Hepatocyte (in vitro differentiated cells): ENCODE measurements around the gene OR2AK2. TPM values are rescaled to one million over a fixed set of nuclear protein-coding genes. Genes with fewer than 3 reads are reported as not detected.
"Not testable (repeated sequence)": the region's sequence is repeated elsewhere in the genome, so short reads cannot be mapped to it uniquely, and the experiment has no call there.

ENCODE experiments used
- DNase-seq: peaks from one replicate; pipeline ENCODE4 v3.0.0-alpha.2; 2016; ENCODE audit warnings: low spot score
- H2AFZ ChIP-seq: fragments of 200-600 bp; sonication (generic); 2 replicates; pipeline ENCODE4 v1.6.0; 2016; ENCODE audit warnings: antibody characterized with exemption, mild to moderate bottlenecking
- H3K27ac ChIP-seq: fragments of 200-600 bp; sonication (generic); 2 replicates; pipeline ENCODE4 v1.5.1; 2016; ENCODE audit warnings: mild to moderate bottlenecking
- H3K27me3 ChIP-seq: fragments of 200-600 bp; sonication (generic); 2 replicates; pipeline ENCODE4 v1.6.1; 2016
- H3K36me3 ChIP-seq: fragments of 200-600 bp; sonication (generic); replicated peaks from 2 replicates; pipeline ENCODE4 v1.5.1; 2016; ENCODE audit warnings: low read depth; ENCODE audit not compliant: insufficient read depth
- H3K4me1 ChIP-seq: fragments of 200-600 bp; sonication (generic); 2 replicates; pipeline ENCODE4 v1.5.1; 2016; ENCODE audit warnings: mild to moderate bottlenecking, moderate library complexity; ENCODE audit not compliant: insufficient read depth
- H3K4me2 ChIP-seq: fragments of 200-600 bp; sonication (generic); 2 replicates; pipeline ENCODE4 v1.6.0; 2016
- H3K4me3 ChIP-seq: fragments of 200-600 bp; sonication (generic); 2 replicates; pipeline ENCODE4 v1.5.1; 2016; ENCODE audit warnings: mild to moderate bottlenecking
- H3K79me2 ChIP-seq: fragments of 200-600 bp; sonication (generic); 2 replicates; pipeline ENCODE4 v1.6.0; 2017; ENCODE audit warnings: mild to moderate bottlenecking
- H3K9me2 ChIP-seq: fragments of 200-600 bp; sonication (generic); replicated peaks from 2 replicates; pipeline ENCODE4 v1.6.0; 2017; ENCODE audit warnings: mild to moderate bottlenecking; ENCODE audit not compliant: insufficient read depth
- H3K9me3 ChIP-seq: fragments of 200-600 bp; sonication (generic); 2 replicates; pipeline ENCODE4 v1.5.1; 2016; ENCODE audit warnings: low read depth, mild to moderate bottlenecking
- H4K20me1 ChIP-seq: fragments of 200-600 bp; sonication (generic); 2 replicates; pipeline ENCODE4 v1.6.0; 2016; ENCODE audit warnings: mild to moderate bottlenecking; ENCODE audit not compliant: insufficient read depth, poor library complexity, severe bottlenecking
- EZH2 ChIP-seq: fragments of 200-600 bp; sonication (generic); IDR thresholded peaks from 2 replicates; pipeline ENCODE4 v1.6.1; 2016; ENCODE audit warnings: antibody characterized with exemption, mild to moderate bottlenecking, borderline replicate concordance
- EZH2phosphoT487 ChIP-seq: fragments of 200-600 bp; sonication (generic); IDR thresholded peaks from one replicate; pipeline ENCODE4 v1.6.1; 2018; ENCODE audit warnings: antibody characterized with exemption, mild to moderate bottlenecking, low read depth, moderate library complexity; ENCODE audit not compliant: unreplicated experiment, severe bottlenecking
- WGBS: methylation state at CpG from one replicate; pipeline ENCODE4 v1.1.6; 2016; ENCODE audit warnings: low lambda C conversion rate; ENCODE audit errors: missing lambda C conversion rate; 5-methylcytosine and 5-hydroxymethylcytosine counted together
- polyA plus RNA-seq: library from polyadenylated mRNA; unstranded; fragments of >200 nt; fragmentation: Nextera tagmentation; extraction: Ambion mirVana; gene quantifications from 2 replicates; pipeline ENCODE4 v1.2.1, GENCODE V29; 2016
- total RNA-seq: library from RNA; depleted of rRNA; stranded (reverse); fragments of >200 nt; gene quantifications from 2 replicates; pipeline ENCODE4 v1.2.3, GENCODE V29; 2014
- TF ChIP-seq, protein P1 (sequence below): fragments of 200-600 bp; sonication (generic); IDR thresholded peaks from 2 replicates; pipeline ENCODE4 v1.5.1; 2016; ENCODE audit warnings: antibody characterized with exemption, mild to moderate bottlenecking; ENCODE audit not compliant: poor library complexity

Gene OR2AK2
- total and polyA plus RNA-seq, 2 experiments from 2014 or later = not detected

DNA sequence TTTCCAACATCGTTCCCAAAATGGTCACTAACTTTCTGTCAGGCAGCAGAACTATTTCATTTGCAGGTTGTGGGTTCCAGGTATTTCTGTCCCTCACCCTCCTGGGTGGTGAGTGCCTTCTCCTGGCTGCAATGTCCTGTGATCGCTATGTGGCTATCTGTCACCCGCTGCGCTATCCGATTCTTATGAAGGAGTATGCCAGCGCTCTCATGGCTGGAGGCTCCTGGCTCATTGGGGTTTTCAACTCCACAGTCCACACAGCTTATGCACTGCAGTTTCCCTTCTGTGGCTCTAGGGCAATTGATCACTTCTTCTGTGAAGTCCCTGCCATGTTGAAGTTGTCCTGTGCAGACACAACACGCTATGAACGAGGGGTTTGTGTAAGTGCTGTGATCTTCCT is 31.0 kb upstream of the OR2AK2 start:
- Histone ChIP-seq H4K20me1 (no peaks in the 10 kb centered on the region), H3K27me3 (no peaks in the 10 kb centered on the region), H3K79me2 (no peaks in the 10 kb centered on the region), H2AFZ (no peak overlapping the region), H3K4me3 (no peak overlapping the region), H3K4me2 (no peak overlapping the region), H3K36me3 (no peaks in the 10 kb centered on the region), H3K9me3 (peaks cover 7% of the 10 kb centered on the region), H3K27ac (no peak overlapping the region), H3K9me2 (no peaks in the 10 kb centered on the region), H3K4me1 (no peaks in the 10 kb centered on the region)
- DNase-seq = no peak
- TF ChIP-seq EZH2 (no peak), EZH2phosphoT487 (no peak)
- TF ChIP-seq, protein P1, sequence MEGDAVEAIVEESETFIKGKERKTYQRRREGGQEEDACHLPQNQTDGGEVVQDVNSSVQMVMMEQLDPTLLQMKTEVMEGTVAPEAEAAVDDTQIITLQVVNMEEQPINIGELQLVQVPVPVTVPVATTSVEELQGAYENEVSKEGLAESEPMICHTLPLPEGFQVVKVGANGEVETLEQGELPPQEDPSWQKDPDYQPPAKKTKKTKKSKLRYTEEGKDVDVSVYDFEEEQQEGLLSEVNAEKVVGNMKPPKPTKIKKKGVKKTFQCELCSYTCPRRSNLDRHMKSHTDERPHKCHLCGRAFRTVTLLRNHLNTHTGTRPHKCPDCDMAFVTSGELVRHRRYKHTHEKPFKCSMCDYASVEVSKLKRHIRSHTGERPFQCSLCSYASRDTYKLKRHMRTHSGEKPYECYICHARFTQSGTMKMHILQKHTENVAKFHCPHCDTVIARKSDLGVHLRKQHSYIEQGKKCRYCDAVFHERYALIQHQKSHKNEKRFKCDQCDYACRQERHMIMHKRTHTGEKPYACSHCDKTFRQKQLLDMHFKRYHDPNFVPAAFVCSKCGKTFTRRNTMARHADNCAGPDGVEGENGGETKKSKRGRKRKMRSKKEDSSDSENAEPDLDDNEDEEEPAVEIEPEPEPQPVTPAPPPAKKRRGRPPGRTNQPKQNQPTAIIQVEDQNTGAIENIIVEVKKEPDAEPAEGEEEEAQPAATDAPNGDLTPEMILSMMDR = no peak
- WGBS = 91% methylated on average over 8 of the region's 8 CpGs

DNA sequence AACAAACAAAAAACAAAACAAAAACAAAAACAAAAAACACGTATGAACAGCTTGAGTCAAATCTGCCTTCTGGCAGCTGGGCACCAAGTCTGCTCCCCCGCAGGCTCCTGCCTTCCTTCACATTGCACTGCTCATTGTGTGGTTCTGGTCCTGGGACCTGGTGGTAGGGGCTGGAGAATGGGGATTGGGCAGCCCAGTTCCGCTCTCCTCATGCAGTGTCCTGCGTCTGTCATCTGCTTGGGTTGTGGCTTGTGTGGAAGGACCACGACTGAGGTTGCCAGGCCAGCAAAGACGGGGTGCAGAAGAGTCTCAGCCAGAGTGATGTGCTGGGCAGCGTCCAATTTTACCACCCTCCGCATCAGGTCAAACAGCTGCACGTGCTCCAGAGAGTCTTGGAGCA is 29.3 kb upstream of the OR2AK2 start:
- Histone ChIP-seq H3K36me3 (no peaks in the 10 kb centered on the region), H4K20me1 (no peaks in the 10 kb centered on the region), H3K27me3 (no peaks in the 10 kb centered on the region), H3K27ac (no peak overlapping the region), H2AFZ (no peak overlapping the region), H3K79me2 (no peaks in the 10 kb centered on the region), H3K4me1 (no peaks in the 10 kb centered on the region), H3K9me3 (peaks cover 5% of the 10 kb centered on the region), H3K4me2 (no peak overlapping the region), H3K9me2 (no peaks in the 10 kb centered on the region), H3K4me3 (no peak overlapping the region)
- TF ChIP-seq EZH2phosphoT487 (no peak), EZH2 (no peak)
- TF ChIP-seq, protein P1 = no peak
- WGBS = 83% methylated on average over 9 of the region's 9 CpGs
- no peak for DNase-seq

DNA sequence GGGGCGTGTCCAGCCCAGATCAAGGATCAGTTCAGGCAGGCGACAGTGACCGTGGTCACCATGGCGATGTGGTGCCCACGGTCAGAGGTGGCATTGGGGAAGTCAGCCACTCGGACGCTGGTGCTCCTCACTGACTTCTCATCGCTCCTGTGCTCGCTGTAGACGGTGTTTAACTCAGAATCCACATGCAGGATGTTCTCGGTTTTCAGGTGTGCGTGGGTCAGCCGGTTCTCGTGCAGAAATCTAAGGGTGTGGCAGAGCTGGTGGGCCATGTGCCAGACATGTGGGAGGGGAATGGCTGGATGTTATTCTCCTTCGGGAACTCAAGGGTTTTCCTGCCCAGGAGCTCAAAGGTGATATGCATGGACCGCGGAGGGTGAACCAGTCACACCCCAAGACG is 28.6 kb upstream of the OR2AK2 start:
- H2AFZ ChIP-seq = no peak overlapping the region
- WGBS = 87% methylated on average over 18 of the region's 18 CpGs
- no peak overlapping the region for H3K27ac ChIP-seq
- no peaks in the 10 kb centered on the region for H3K9me3 ChIP-seq
- no peaks in the 10 kb centered on the region for H3K36me3 ChIP-seq
- no peaks in the 10 kb centered on the region for H3K4me1 ChIP-seq
- H3K9me2 ChIP-seq = no peaks in the 10 kb centered on the region
- no peaks in the 10 kb centered on the region for H4K20me1 ChIP-seq
- H3K27me3 ChIP-seq = no peaks in the 10 kb centered on the region
- TF ChIP-seq EZH2phosphoT487 (no peak), EZH2 (no peak)
- TF ChIP-seq, protein P1 = no peak
- no peak for DNase-seq
- no peaks in the 10 kb centered on the region for H3K79me2 ChIP-seq
- H3K4me2 ChIP-seq = no peak overlapping the region
- H3K4me3 ChIP-seq = no peak overlapping the region

DNA sequence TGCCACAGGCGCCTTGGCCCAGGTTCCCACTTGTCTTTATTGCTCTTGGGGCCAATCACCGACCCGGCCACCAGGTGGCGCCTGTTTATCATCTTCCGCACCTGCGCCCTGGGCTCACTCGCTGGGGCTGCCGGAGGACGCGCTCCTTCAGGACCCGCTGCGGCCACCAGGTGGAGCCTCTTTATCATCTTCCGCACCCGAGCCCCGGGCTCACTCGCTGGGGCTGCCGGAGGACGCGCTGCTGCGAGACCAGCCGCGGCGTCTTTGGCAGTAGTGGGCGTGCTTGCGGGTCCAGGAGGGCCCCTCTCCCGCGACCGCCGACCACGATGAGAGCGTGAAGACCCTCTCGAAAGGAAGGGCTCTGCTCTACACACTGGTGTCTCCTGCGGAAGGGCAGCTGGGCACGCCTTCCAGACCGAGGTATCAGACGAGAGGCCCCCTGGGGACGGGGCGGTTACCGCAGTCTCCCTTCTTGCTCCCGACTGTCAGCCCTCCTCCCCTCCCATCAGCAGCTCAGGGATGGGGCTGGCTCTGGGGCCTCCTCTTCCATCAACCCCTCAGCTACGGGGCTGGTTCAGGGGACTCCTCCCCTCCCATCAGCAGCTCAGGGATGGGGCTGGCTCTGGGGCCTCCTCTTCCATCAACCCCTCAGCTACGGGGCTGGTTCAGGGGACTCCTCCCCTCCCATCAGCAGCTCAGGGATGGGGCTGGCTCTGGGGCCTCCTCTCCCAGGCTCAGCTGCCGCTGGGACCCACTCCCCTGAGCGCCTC is 27.9 kb upstream of the OR2AK2 start:
- H3K4me2 ChIP-seq, H3K9me3 ChIP-seq, H3K79me2 ChIP-seq, DNase-seq, H4K20me1 ChIP-seq, H3K27ac ChIP-seq, H3K4me3 ChIP-seq, H3K9me2 ChIP-seq, H2AFZ ChIP-seq, H3K36me3 ChIP-seq, H3K4me1 ChIP-seq, H3K27me3 ChIP-seq: not testable (repeated sequence)
- 51% methylated on average over 40 of the region's 44 CpGs for WGBS
